DND-41 (cell line): ENCODE measurements around the gene TKT.

Source experiments
- ATAC-seq: fragments of 200-7000 bp; cut with Tn5 transposase; 3 replicates; pipeline ENCODE4 v1.9.1; 2021; ENCODE audit warnings: low read depth; ENCODE audit not compliant: insufficient read depth
- DNase-seq: peaks from one replicate; pipeline ENCODE4 v3.0.0-alpha.2; 2020
- H2AFZ ChIP-seq: 2 replicates; pipeline ENCODE4 v1.6.0; 2012; ENCODE audit warnings: low read depth, low read length
- H3K27ac ChIP-seq: 2 replicates; pipeline ENCODE4 v1.5.1; 2012; ENCODE audit warnings: low read length, inconsistent platforms
- H3K27me3 ChIP-seq: fragments of 200-600 bp; sonication (generic); 2 replicates; pipeline ENCODE4 v1.6.0; 2012; ENCODE audit warnings: low read length, mild to moderate bottlenecking, inconsistent platforms; ENCODE audit not compliant: insufficient read depth, poor library complexity
- H3K36me3 ChIP-seq: 2 replicates; pipeline ENCODE4 v1.5.1; 2012; ENCODE audit warnings: low read length, inconsistent platforms; ENCODE audit not compliant: insufficient read depth
- H3K4me1 ChIP-seq: 2 replicates; pipeline ENCODE4 v1.5.1; 2012; ENCODE audit warnings: mild to moderate bottlenecking, low read length; ENCODE audit not compliant: insufficient read depth
- H3K4me2 ChIP-seq: 2 replicates; pipeline ENCODE4 v1.6.0; 2012; ENCODE audit warnings: mild to moderate bottlenecking, moderate library complexity, low read length, inconsistent platforms; ENCODE audit not compliant: insufficient read depth
- H3K4me3 ChIP-seq, 2 experiments: fragments of 200-600 bp in 1 of 2; shearing (Covaris generic) in 1 of 2; 2 replicates each; pipeline ENCODE4 v1.5.1; 2012 to 2016; ENCODE audit warnings: inconsistent platforms in 2 of 2, low read length in 2 of 2, mild to moderate bottlenecking in 2 of 2, low read depth in 1 of 2, moderate library complexity in 1 of 2
- H3K79me2 ChIP-seq: 2 replicates; pipeline ENCODE4 v1.6.0; 2012; ENCODE audit warnings: low read length, inconsistent platforms; ENCODE audit not compliant: insufficient read depth
- H3K9ac ChIP-seq: 2 replicates; pipeline ENCODE4 v1.6.0; 2012; ENCODE audit warnings: low read depth, mild to moderate bottlenecking, inconsistent platforms, low read length, moderate library complexity
- H3K9me3 ChIP-seq: 2 replicates; pipeline ENCODE4 v1.5.1; 2012; ENCODE audit warnings: low read length, moderate library complexity, mild to moderate bottlenecking, inconsistent platforms; ENCODE audit not compliant: insufficient read depth, severe bottlenecking
- H4K20me1 ChIP-seq: 2 replicates; pipeline ENCODE4 v1.6.0; 2012; ENCODE audit warnings: low read length; ENCODE audit not compliant: insufficient read depth
- CTCF ChIP-seq: IDR thresholded peaks from 2 replicates; pipeline ENCODE4 v1.5.1; 2012; ENCODE audit warnings: borderline replicate concordance, low read length, moderate library complexity, mild to moderate bottlenecking; ENCODE audit not compliant: poor library complexity, severe bottlenecking; ENCODE audit errors: extremely low read depth
- EZH2 ChIP-seq: IDR thresholded peaks from 3 replicates; pipeline ENCODE4 v1.6.1; 2012; ENCODE audit warnings: borderline replicate concordance, low read depth, mild to moderate bottlenecking, moderate library complexity, low read length, inconsistent platforms; ENCODE audit not compliant: severe bottlenecking

Gene TKT

GRCh38 chr3:53194210-53195065, 61.4 kb downstream of the TKT start:
- H3K4me1 ChIP-seq: peaks cover 4% of the 10 kb centered on the region
- no peaks in the 10 kb centered on the region; the same call in 1 of the 2 replicates for H4K20me1 ChIP-seq
- no peak overlapping the region for H3K9ac ChIP-seq
- no peaks in the 10 kb centered on the region for H3K9me3 ChIP-seq
- H2AFZ ChIP-seq: no peak overlapping the region
- no peaks in the 10 kb centered on the region for H3K36me3 ChIP-seq
- no peak overlapping the region for H3K4me3 ChIP-seq
- DNase-seq (no peak), ATAC-seq (no peak)
- TF ChIP-seq EZH2 (no peak), CTCF (no peak)
- H3K27ac ChIP-seq: no peak overlapping the region
- no peak overlapping the region for H3K4me2 ChIP-seq
- H3K79me2 ChIP-seq: no peaks in the 10 kb centered on the region
- peaks cover 3% of the 10 kb centered on the region for H3K27me3 ChIP-seq

GRCh38 chr3:53193466-53194209, 62.2 kb downstream of the TKT start:
- Histone ChIP-seq H3K9me3 (no peaks in the 10 kb centered on the region), H3K4me3 (no peak overlapping the region), H3K4me2 (no peak overlapping the region), H4K20me1 (no peaks in the 10 kb centered on the region; the same call in 1 of the 2 replicates), H3K36me3 (no peaks in the 10 kb centered on the region), H3K9ac (no peak overlapping the region), H3K79me2 (no peaks in the 10 kb centered on the region), H2AFZ (no peak overlapping the region), H3K27me3 (peaks cover 3% of the 10 kb centered on the region), H3K27ac (no peak overlapping the region), H3K4me1 (peaks cover 4% of the 10 kb centered on the region)
- TF ChIP-seq EZH2: no peak
- no peak for TF ChIP-seq CTCF
- ATAC-seq (no peak), DNase-seq (no peak)

GRCh38 chr3:53192608-53193007, 63.2 kb downstream of the TKT start:
- Histone ChIP-seq H3K9me3 (no peaks in the 10 kb centered on the region), H3K79me2 (no peaks in the 10 kb centered on the region), H3K9ac (no peak overlapping the region), H3K27me3 (peaks cover 3% of the 10 kb centered on the region), H3K4me1 (peaks cover 4% of the 10 kb centered on the region), H3K27ac (no peak overlapping the region), H3K4me2 (no peak overlapping the region), H2AFZ (no peak overlapping the region), H4K20me1 (no peaks in the 10 kb centered on the region; the same call in 1 of the 2 replicates), H3K4me3 (no peak overlapping the region), H3K36me3 (no peaks in the 10 kb centered on the region)
- TF ChIP-seq CTCF (no peak), EZH2 (no peak)
- DNase-seq: no peak
- no peak for ATAC-seq
